ENCODE data around the gene COPS4.
"Not testable (repeated sequence)": the region's sequence is repeated elsewhere in the genome, so short reads cannot be mapped to it uniquely, and the experiment has no call there.

Gene COPS4

DNA sequence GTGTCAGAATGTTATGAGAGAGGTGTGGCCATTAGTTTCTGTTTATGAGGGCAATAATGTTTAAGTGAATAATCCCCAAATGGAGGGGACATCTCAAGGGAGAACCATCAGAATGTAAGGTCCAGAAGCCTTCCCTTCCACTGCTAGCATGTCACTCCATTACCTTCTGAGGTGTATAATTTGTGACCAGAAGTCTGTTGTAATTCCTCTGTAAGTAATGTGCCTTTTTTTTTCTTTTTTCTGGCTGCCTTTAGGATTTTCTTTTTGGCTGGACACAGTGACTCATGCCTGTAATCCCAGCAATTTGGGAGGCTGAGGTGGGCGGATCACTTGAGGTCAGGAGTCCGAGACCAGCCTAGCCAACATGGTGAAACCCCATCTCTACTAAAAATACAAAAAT is 10.8 kb upstream of the COPS4 start:
- DNase-seq, result no peak

DNA sequence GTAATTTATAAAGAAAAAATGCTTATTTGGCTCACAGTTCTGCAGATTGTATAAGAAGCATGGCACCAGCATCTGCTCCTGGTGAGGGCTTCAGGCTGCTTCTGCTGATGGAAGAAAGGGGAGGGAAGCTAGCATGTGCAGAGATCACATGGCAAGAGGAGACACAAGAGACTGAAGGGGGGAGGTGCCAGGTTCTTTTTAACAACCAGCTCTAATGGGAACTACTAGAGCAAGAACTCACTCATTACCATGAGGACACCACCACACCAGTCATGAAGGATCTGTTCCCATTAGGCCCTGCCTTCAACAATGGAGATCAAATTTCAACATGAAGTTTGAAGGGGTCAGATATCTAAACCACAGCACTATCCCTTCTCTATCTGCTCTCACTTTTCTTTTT is 9.4 kb upstream of the COPS4 start:
- no peak for DNase-seq

DNA sequence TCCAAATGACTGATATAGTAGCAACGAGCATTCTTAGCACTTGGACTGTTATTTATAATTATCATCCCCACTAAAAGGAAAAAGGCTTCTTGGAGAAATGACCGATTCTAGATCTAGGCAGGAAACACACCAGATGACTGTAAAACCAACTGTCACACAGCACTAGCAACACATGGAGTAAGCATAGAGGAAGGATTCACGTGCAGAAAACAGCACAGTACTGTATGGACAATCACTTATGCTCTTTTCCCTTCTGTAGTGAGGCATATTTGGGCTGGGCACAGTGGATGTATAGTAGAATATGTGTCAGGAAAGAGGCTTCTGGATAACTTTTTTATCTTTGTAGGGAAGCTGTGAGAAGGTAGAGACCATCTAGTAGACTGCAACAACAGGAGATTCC is 6.0 kb upstream of the COPS4 start:
- DNase-seq, result no peak

DNA sequence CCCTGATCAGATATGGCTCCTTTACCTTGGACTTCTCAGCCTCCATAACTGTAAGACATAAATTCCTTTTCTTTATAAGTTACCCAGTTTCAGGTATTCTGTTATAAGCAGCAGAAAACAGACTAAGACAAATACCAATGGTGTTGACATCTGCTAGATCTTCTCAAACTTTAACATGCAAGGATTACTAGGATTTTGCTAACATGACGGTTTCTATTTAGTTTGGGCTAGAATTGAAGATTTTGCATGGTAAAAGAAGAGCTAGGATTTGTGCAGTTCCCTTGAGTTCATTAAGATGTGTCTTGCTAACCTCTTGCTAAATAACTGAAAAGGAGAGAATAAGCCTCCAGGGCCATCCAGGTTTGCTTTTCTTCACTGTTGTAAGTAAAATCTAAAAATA is 5.3 kb upstream of the COPS4 start:
- DNase-seq, result no peak

DNA sequence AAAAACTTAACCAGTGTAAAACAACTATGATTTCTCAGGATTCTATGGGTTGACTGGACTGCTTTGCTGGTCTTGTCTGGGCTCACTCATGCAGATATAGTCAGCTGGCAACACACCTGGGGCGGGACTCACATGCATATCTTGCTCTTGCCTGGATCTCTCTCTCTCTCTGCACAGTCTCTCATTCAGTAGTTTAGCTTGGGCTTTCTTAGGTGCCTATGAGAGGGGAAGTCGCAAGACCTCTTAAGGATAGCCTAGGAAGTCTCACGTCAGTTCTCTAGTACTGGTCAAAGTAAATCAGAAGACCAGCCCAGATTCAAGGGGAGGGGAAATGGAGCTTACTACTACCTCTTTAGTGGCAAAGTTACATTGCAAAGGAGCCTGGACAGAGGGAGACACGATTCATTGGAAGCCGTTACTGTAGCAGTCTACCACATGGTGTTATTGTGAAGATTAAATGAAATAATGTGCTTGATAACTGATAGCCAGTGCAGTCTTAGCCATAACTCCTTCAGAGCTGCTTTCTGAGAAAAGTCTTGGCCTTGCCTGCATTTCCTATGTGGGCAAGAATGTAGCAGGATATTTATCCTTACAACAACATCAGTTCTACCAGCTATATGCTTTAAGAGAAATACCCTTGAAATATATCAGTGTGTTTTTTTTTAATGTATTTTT is 2.1 kb downstream of the COPS4 start:
- DNase-seq, result no peak

DNA sequence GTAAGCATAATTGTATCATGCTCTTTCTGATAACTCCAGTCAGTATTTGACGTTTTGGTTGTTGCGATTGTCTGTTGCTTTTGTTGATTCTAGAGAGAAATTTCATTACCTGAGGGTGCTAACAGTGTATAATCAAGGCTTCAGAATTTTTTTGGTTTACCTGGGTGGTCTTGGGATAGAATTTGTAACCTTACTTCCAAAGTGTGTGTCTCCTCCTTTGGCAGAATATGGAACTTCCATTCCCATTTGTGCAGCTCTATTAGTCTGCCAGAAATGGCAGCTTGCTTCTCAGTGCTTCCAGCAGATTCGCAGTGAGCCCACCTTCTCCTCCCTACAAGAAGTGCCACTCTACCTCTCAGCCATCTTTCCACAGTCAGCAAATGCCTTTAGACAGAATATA is 5.3 kb downstream of the COPS4 start:
- DNase-seq, result no peak

DNA sequence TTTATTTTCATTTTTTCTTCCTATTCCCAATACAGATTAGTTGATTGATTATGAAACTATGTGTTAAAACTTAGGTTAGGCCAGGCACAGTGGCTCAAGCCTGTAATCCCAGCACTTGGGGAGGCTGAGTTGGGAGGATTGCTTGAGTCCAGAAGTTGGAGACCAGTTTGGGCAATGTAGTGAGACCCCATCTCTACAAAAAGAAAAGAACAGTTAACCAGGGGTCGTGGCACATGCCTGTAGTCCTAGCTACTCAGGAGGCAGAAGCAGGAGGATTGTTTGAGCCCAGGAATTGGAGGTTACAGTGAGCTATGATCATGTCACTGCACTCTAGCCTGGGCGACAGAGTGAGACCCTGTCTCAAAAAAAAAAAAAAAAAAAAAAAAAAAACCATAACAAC is 8.2 kb downstream of the COPS4 start:
- not testable (repeated sequence) for DNase-seq

DNA sequence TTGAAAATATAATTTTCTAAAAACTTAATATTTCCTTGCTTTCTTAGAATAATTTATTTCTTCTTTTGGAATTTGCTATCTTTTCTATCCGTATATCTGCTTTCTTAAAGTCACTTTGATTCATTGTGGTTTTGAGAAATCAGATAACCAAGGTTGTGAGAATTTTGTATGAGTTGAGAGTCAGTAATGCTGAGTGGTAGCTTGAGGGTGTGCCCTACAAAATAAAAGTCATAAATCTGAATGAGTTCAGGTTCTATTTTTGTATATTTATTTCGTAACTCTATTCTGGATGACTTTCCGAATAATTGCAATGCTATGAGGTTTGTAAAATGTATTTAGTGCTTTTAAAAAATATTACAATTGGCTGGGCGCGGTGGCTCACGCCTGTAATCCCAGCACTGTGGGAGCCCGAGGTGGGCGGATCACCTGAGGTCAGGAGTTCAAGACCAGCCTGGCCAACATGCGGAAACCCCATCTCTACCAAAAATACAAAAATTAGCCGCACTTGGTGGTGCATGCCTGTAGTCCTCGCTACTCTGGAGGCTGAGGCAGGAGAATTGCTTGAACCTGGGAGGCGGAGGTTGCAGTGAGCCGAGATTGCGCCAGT is 8.9 kb downstream of the COPS4 start:
- no peak for DNase-seq

DNA sequence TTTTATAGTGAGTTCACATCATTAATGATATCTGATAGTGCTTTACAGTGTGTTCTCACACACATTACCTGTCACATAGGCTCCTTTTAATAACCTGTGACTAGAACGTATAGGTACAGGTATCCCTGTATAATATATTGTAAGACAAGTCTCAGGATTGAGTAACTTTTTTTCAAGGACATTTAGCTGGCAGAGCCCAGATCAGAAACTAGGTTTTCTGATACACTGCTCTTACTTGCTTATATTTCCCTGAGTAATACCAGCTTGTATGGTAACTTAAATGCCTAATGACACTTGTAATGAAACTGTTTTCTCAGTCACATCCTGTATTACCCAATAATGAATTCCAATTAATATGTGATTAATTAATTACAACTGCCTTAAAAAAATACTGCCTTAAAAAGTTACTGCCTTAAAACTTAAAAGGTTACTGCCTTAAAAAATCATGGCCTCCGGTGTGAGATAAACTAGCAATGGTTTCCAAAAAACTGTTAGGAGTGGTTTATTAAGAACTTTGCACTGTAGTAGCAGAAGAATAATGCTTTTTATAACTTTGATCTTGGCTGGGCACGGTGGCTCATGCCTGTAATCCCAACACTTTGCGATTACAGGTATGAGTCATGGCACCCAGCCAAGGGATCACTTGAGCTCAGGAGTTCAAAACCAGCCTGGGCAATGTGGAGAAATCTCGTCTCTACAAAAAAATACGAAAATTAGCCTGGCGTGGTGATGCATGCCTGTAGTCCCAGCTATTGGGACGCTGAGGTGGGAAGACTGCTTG is 11.9 kb downstream of the COPS4 start:
- DNase-seq, result no peak

DNA sequence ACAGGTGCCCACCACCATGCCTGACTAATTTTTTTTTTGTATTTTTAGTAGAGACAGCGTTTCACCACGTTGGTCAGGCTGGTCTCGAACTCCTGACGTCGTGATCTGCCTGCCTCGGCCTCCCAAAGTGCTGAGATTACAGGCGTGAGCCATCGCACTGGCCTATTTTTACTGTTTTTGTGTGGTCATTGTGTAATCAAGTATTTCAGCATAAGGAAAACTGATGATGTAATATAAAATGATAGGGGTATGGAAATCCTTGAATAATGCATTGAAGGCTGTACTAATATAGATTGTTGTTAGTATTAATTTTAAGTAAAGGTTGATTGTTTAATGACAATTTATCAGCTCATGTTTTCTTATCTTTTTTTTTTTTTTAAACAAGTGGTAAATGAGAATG is 13.8 kb downstream of the COPS4 start:
- not testable (repeated sequence) for DNase-seq

DNA sequence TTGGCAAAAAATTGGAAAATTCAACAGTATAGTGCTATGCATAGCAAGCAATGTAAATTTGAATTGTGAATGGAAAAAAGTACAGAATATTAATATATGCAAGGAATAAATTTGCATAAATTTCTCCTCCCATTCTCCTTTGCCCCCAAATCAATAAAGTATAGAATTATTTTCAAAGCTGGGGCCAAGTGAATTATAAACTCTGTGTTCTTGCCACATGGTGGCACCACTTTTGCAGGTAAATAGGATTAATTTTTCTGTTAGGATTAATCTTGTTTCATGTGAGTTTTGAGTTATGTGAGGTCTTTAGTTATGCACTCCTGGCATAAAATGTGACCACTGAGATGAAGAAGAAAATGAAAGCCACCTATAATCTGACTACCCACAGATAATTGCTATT is 19.9 kb downstream of the COPS4 start:
- no peak for DNase-seq

DNA sequence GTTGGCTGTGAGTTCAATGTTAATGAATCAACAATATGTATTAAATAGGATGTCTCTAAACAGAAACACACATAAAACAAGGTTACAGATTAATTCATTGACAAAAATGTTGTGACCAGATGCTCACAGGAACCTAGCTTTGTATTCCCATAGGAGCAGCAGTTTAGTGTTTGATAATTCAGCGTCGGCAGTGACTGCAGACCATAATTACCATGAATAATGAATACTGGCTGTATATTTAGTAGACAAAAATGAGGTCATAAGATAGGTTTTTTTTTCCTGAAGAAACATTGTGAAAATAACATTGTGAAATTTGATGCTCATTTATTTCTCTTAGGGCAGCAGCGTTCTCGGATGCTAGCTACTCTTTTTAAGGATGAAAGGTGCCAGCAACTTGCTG is 27.8 kb downstream of the COPS4 start:
- no peak for DNase-seq

DNA sequence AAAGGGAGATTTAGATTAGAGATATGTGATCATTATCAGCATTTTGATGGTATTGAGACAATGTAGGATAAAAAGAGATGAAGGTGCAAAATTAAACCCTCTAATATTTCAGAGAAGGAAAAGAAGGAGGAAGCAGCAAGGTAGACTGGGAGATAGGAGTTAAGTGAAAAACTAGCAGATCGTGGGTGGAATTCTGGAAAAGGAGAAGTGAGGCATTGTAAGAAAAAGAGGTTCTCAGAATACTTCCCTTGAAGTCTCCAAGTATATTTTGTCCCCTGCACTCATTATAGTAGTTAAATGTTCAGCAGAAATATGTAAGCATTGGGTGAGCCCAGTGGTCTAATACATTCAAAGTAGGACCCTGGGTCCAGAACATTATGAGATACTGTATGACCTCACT is 30.3 kb downstream of the COPS4 start:
- no peak for DNase-seq

DNA sequence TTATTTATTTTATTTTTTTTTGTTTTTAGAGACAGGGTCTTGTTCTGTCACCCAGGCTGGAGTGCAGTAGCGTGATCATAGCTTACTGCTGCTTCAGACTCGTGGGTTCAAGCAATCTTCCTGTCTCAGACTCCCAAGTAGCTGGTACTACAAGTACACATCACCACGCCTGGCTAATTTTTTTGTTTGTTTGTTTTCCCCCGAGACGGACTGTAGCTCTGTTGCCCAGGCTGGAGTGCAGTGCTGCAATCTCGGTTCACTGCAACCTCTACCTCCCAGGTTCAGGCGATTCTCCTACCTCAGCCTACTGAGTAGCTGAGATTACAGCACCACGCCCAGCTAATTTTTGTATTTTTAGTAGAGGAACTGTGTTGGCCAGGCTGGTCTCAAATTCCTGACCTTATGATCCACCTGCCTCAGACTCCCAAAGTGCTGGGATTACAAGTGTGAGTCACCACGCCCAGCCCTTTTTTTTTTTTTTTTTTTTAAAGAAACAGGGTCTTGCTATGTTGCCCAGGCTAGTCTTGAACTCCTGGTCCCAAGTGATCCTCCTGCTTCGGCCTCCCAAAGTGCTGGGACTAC is 32.2 kb downstream of the COPS4 start:
- DNase-seq, result no peak

DNA sequence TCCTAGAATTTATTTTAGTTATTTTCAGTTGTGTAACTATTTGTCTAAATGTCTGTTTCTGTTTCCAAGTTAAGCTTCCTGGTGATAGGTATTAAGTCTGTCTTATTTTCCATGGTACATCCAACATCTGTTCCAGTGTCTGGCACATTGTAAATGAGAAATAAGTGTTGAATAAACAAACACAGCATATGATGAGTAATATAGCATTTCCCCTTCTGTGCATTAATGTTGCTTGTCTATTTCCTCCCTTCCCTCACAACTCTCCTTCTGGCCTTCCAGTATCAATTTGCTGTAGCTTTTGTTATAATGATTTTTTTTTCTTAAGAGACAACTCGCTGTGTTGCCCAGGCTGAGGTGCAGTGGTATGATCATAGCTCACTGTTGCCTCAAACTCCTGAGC is 36.1 kb downstream of the COPS4 start:
- no peak for DNase-seq

DNA sequence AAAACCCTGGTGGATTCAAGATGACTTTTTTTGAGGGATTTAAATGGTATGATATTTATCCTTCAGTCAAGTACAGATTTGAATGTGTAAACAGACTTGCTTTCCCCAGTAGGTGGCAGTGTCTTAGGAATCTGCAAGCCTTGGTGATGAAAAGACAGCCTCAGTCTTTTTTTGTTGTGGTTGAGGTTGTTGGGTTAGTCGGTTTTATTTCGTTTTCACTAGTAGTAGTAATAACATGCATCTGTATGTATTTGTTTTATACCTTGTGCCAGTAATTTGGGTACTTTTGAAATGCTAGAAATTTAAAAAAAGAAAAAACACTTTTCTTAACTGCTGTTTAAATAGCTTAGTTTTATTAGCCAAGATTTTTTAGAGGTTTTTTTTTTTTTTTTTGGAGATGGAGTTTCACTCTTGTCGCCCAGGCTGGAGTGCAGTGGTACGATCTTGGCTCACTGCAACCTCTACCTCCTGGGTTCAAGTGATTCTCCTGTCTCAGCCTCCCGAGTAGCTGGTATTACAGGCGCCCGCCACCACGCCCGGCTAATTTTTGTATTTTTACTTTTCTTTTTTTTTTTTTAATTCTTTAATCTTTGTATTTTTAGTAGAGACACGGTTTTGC is 39.2 kb downstream of the COPS4 start:
- DNase-seq, result no peak

DNA sequence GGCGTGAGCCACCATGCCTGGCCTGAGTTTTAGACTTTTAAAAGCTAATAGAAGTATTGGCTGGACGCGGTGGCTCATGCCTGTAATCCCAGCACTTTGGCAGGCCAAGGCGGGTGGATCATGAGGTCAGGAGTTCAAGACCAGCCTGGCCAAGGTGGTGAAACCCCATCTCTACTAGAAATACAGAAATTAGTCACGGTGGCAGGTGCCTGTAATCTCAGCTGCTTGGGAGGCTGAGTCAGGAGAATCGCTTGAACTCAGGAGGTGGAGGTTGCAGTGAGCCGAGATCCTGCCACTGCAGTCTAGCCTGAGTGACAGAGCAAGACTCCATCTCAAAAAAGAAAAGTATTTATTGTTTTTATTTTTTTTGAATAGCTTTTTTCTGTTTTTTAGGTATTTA is 39.8 kb downstream of the COPS4 start:
- not testable (repeated sequence) for DNase-seq

DNA sequence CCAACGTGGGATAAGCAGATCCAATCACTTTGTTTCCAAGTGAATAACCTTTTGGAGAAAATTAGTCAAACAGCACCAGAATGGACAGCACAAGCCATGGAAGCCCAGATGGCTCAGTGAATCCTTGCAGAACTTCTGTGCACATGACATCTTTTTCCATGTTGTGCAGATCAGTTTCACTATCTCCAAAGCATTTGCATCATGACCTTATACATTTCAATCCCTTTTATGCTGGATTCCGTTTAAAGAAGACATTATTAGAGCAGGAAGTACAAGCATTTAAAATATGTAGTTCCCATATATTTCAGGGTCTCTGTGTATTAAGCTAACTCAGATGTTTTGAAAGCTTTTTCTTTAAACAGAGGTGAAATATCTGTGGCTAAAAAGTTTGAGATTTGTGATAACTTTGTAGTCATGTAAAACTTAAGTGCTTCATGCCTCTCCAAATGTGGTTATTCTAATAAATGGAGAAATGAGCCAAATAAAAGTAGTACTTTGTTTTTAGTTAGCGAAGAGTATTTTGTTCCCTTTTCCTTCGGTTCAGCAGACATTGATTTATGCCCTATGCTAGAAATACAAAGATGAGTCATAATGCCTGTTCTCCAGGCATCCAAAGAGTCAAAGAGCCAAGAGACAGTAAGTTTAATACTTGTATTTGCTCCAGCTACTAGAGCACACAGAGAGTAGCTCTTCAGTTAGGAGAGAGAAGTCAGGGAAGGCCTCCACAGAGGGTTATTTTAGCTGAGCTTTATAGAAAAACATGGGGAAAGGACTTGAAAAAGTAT is 40.5 kb downstream of the COPS4 start:
- no peak for DNase-seq

DNA sequence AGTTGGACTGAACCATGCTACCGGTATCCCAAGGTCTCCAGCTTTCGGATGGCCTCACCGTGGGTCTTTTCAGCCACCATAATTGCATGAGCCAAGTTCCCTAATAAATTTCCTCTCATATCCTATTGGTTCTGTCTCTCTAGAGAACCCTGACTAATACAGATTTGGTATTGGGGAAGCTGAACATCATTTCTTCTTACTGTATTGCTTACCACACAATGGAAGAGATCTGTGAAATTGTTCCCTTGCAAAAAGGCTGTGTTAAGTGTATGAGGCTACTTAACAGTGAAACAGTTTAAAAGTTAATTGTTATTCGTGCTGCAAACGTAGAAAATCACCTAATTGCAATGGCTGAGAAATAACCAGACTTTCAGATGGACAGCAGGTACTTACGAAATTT is 45.6 kb downstream of the COPS4 start:
- no peak for DNase-seq

DNA sequence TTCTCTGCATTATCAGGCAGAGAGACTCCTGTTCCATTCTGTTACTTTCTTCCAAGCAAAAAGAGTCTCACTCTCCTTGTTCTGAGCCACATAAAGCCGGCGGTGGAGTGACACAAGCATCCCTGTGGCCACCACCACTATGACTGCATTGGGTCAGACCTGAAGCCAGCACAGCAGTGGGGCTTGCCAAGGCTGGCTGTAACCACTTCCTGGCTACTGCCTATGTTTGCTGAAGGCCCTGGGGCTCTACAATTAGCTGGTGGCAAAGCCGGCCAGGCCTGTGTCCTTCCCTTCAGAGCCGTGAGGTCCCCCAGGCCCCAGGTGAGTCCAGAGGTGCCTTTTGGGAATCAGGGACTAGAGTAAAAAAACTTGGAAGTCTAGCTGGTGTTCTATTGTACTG is 47.8 kb downstream of the COPS4 start:
- no peak for DNase-seq

DNA sequence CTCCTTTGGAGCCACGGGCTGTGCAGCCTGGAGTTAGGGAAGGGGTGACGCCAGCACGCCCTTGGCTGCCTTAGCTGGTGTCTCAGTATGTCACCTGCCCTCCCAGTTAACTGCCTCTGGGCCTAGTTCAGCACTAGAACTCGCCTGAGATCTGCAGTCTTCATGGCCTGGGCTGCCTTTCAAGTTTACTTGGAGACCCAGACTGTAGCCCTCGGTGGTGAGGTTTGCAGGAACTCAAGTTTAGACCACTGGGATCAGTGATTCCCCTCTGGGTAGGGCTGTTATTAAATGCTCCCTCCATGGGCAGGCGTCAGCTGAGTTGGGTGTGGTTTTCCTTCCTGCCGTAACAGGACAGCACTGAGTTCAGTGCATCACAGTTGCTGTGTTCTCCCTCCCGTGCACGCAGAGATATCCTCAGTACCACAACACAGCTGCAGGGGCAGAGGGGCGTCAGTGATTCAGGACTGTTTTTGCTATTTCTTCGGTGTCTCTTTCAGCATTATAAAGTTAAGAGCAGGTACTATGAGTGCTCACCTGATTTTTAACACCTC is 49.0 kb downstream of the COPS4 start:
- DNase-seq, result no peak

DNA sequence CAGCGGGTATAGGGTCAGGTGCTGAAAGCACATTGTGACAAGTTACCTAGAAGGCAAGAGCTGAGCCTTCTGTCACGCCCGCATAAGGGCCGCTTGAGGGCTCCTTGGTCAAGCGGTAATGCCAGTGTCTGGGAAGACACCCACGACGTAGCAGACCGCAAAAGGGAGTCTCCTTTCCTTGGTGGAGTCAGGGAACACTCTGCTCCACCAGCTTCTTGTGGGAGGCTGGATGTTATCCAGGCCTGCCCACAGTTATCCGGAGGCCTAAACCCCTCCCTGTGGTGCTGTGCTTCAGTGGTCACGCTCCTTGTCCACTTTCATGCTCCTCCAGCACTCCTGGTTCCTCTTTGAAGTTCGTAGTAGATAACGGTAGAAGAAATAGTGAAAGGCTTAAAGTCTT is 50.0 kb downstream of the COPS4 start:
- not testable (repeated sequence) for DNase-seq
